Endometrium (tissue), 2 donors: ENCODE results near the gene HIRIP3.
"Not testable (repeated sequence)": the region's sequence is repeated elsewhere in the genome, so short reads cannot be mapped to it uniquely, and the experiment has no call there.

Source experiments
- FAIRE-seq: peaks from 2 replicates; lab custom pipeline; 2012; peaks lifted over from hg19 to GRCh38; lab: Jason Lieb, UNC
- donor health status: control.
- donor health status: control.

Gene HIRIP3

DNA sequence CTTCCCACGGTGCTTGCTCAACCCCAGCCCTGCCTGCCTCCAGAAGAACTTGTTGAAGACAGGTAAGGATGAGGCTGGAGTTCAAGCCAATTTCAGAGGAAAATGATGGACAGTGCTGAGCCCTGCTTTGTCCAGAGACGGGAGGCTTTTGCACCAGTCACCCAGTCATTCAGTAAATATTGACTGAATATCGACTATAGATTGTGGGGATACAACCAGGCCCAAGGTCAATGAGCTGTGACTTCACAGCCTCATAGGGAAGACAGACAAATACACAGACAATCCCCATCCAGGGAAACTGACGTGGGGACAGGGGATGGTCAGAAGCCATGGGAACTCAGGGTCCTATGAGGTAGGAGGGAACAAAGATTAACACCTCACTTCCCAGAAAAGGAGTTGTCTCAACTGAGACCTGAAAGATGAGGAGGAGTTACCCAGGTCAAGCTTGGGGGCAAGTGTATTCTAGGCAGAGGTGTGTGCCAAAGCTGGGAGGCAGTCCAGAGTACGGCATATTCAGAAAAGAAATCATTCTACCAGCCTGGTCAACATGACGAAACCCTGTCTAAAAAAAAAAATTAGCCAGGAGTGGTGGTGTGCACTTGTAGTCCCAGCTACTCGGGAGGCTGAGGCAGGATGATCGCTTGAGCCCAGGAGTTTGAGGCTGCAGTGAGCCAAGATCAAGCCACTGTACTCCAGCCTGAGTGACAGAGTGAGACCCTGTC, 21.3 kb upstream of the HIRIP3 start:
- FAIRE-seq, result no peak

DNA sequence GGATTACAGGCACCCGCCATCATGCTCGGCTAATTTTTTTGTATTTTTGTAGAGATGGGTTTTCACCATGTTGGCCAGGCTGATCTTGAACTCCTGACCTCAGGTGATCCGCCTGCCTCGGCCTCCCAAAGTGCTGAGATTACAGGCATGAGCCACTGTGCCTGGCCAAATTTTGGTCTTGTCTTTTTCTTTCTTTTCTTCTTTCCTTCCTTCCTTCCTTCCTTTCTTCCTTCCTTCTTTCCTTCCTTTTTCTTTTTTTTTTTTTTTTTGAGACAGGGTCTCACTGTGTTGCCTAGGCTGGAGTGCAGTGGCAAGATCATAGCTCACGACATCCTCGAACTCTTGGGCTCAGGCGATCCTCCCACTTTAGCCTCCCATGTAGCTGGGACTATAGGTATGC, 20.0 kb upstream of the HIRIP3 start:
- FAIRE-seq, result not testable (repeated sequence)

- not testable (repeated sequence) for FAIRE-seq
Measured at GRCh38 chr16:30012598-30012997, 17.2 kb upstream of the HIRIP3 start.

GRCh38 chr16:30011714-30012504, 16.5 kb upstream of the HIRIP3 start:
- FAIRE-seq, result no peak

- no peak for FAIRE-seq
Measured at GRCh38 chr16:30010844-30011713, 15.7 kb upstream of the HIRIP3 start, which contains the start of gene DOC2A. DOC2A (minus strand) TSS chr16:30011027; CDS start chr16:30010222, 805 bp downstream.

- FAIRE-seq, result no peak
Measured at GRCh38 chr16:30009990-30010843, 14.8 kb upstream of the HIRIP3 start.

DNA sequence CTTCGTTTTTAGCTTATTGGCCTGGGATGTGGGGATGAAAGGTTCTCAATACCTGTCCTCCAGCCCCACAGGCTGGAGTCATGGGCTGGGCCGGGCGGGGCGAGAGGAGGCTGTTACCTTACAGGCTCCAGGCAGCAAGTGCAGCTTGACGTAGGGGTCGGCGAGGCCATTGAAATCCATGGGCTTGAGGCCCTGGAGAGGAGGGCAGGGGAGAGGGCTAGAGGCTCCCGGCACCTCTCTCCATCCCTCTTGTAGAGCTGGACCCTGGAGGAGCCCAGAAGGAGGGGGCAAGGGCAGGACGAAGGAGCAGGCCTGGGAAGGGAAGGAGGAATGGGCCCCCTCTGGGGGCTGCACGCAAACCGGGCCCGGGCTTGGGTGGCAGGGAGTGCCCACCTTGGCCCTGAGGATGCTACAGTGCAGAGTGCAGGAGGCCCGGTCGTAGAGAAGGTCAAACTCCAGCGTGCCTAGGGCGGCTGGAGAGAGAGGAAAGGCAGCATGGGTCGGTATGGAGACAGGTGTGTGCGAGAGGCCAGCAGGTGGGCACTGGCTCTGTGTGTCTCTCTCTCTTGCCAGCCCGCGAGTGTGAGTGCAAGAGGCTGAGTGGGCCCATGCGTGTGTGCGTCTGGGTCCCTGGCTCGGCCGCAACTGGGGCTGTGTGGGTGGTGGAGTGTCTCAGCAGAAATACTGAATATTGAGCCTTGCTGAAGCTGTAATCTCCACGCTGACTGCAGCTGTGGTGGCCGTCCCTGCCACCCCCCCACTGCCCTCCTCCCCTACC, 13.9 kb upstream of the HIRIP3 start:
- FAIRE-seq, result no peak

GRCh38 chr16:30007378-30007895, 12.0 kb upstream of the HIRIP3 start:
- FAIRE-seq, result no peak

- FAIRE-seq, result no peak
Measured at GRCh38 chr16:30006659-30007377, 11.4 kb upstream of the HIRIP3 start.

DNA sequence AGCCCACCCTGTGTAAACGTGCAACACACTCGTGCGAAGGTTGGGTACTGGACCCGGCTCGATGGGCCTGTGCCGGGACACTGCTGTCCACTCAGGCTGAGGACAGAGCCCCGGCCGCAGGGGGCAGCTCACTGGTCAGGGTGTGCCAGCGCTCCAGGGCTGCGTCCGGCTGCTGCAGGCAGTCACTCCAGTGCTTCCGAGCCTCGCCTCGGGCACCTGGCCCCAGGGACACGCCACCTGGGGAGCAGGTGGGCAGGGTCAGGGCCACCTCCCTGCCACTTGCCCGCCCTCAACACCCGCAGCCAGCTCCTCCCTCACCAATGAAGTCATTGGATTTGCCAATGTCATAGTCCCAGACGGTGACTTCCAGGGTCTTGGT, 10.7 kb upstream of the HIRIP3 start:
- no peak for FAIRE-seq

GRCh38 chr16:30005341-30006094, 10.1 kb upstream of the HIRIP3 start:
- no peak for FAIRE-seq

GRCh38 chr16:30004811-30005242, 9.4 kb upstream of the HIRIP3 start:
- no peak for FAIRE-seq

DNA sequence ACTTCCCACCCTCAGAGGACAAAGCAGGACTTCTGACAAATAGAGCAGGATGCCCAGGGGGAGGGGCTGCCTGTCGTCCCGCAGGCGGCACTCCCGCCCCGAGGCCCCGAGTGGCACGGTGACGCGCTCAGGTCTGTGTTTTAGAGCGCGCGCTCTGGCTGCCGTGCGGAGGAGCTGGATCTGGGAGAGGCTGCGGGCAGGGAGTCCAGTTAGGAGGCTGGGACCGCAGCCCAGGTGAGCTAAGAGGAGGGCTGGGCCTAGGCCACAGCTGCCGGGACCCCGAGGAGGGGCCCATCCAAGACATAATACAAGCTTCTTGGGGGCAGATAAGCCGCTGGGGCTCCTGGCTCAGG, 9.0 kb upstream of the HIRIP3 start:
- FAIRE-seq, result no peak

- FAIRE-seq, result no peak
Measured at GRCh38 chr16:30003670-30004423, 8.4 kb upstream of the HIRIP3 start.

- no peak for FAIRE-seq
Measured at GRCh38 chr16:30002614-30003346, 7.4 kb upstream of the HIRIP3 start.

DNA sequence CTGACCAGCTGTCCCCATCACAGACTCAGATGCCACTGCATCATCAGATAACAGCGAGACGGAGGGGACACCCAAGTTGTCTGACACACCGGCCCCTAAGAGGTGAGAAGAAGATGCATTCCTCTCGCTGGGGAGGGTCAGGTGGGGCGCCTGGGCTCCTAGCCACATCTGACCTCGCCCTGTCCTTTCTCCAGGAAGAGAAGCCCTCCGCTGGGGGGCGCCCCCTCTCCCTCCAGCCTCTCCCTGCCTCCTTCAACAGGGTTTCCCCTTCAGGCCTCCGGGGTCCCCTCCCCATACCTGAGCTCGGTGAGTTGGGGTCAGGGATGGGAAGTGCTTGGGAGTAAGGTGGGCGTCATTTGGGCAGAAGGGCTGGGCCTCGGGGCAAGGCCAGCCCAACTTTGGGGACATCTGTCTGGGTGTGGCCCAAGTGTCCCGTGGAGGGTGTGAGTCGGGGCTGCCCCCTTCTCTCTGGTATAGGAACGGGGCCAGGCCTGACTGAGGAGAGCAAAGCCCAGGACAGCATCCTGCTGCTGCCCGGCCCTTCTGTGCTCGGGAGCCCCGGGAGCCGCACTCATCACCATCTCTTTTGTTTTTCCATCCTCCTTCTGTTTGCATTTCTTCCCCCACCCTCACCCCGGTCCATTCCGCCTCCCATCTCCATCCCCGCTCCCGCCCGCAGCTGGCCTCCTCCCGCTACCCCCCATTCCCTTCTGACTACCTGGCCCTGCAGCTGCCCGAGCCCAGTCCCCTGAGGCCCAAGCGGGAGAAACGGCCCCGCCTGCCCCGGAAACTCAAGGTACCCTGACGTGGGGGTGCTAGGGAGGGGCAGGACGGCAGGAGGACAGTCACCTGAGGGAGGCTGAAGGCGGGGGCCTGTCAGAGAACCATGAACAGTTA, 5.6 kb upstream of the HIRIP3 start:
- no peak for FAIRE-seq

GRCh38 chr16:29999605-30000004, 4.2 kb upstream of the HIRIP3 start:
- no peak for FAIRE-seq
